ENCODE data around the gene CBFA2T2.

Gene CBFA2T2

GRCh38 chr20:33606118-33606771 is 116.3 kb downstream of the CBFA2T2 start:
- no peak for TF ChIP-seq CTCF (IDR thresholded peaks at IDR 0.05; ENCODE audit: unreplicated experiment in 3 of 3)
- H3K4me3 Mint-ChIP-seq = no peak overlapping the region
- no peak overlapping the region for H3K27ac Mint-ChIP-seq
- H3K4me1 Mint-ChIP-seq = no peaks in the 10 kb centered on the region
- no peaks in the 10 kb centered on the region for H3K9me3 Mint-ChIP-seq
- H3K36me3 Mint-ChIP-seq (ENCODE audit: low read depth) = peaks cover 39% of the 10 kb centered on the region
- H3K27me3 Mint-ChIP-seq (ENCODE audit: low read depth) = no peaks in the 10 kb centered on the region

DNA sequence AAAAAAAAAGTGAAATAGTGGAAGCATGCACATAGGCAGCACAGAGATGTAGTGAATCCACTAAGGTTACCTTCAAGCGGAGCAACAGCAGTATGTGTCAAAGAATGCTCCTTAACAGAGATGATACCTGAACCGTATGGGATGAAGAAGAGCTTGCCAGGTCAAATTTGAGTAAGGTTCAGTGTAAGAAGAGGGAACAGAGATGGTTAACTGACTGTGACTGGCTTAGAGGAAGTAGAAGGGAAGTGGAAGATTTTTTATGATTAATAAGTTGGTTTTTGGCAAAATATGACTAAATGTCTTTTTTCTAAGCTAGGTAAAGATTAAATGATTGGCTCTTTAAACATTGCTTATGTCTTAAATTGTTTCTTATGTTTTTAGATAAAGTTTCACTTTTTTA is 119.6 kb downstream of the CBFA2T2 start:
- no peak overlapping the region for H3K4me3 Mint-ChIP-seq
- no peaks in the 10 kb centered on the region for H3K27me3 Mint-ChIP-seq (ENCODE audit: low read depth)

GRCh38 chr20:33611106-33611505 is 121.2 kb downstream of the CBFA2T2 start:
- H3K36me3 Mint-ChIP-seq (ENCODE audit: low read depth) = peaks cover 40% of the 10 kb centered on the region
- no peaks in the 10 kb centered on the region for H3K4me1 Mint-ChIP-seq
- H3K4me3 Mint-ChIP-seq = no peak overlapping the region
- no peak overlapping the region for H3K27ac Mint-ChIP-seq
- H3K9me3 Mint-ChIP-seq = no peaks in the 10 kb centered on the region
- no peaks in the 10 kb centered on the region for H3K27me3 Mint-ChIP-seq (ENCODE audit: low read depth)
- no peak for TF ChIP-seq CTCF (IDR thresholded peaks at IDR 0.05; ENCODE audit: unreplicated experiment in 3 of 3)

More for the DNA sequence above, 119.6 kb downstream of the CBFA2T2 start:
- Mint-ChIP-seq H3K27ac (no peak overlapping the region), H3K4me1 (no peaks in the 10 kb centered on the region), H3K9me3 (no peaks in the 10 kb centered on the region), H3K36me3 (ENCODE audit: low read depth) (peaks cover 32% of the 10 kb centered on the region)
- no peak for TF ChIP-seq CTCF (IDR thresholded peaks at IDR 0.05; ENCODE audit: unreplicated experiment in 3 of 3)

GRCh38 chr20:33612001-33612400 is 122.1 kb downstream of the CBFA2T2 start:
- Mint-ChIP-seq H3K9me3 (no peaks in the 10 kb centered on the region), H3K27ac (no peak overlapping the region)
- TF ChIP-seq CTCF (IDR thresholded peaks at IDR 0.05; ENCODE audit: unreplicated experiment in 3 of 3) = no peak

GRCh38 chr20:33621717-33622400 is 132.0 kb downstream of the CBFA2T2 start:
- Mint-ChIP-seq H3K36me3 (ENCODE audit: low read depth) (peaks cover 68% of the 10 kb centered on the region), H3K4me1 (peaks cover 6% of the 10 kb centered on the region), H3K27ac (no peak overlapping the region), H3K9me3 (no peaks in the 10 kb centered on the region), H3K27me3 (ENCODE audit: low read depth) (no peaks in the 10 kb centered on the region), H3K4me3 (no peak overlapping the region)
- TF ChIP-seq CTCF (IDR thresholded peaks at IDR 0.05; ENCODE audit: unreplicated experiment in 3 of 3) = no peak

More at GRCh38 chr20:33612001-33612400, 122.1 kb downstream of the CBFA2T2 start:
- Mint-ChIP-seq H3K4me1 (no peaks in the 10 kb centered on the region), H3K4me3 (no peak overlapping the region), H3K36me3 (ENCODE audit: low read depth) (peaks cover 47% of the 10 kb centered on the region), H3K27me3 (ENCODE audit: low read depth) (no peaks in the 10 kb centered on the region)
